ENCODE data around the gene HDGFL2. TPM values are rescaled to one million over a fixed set of nuclear protein-coding genes. Genes with fewer than 3 reads are reported as not detected.

Gene HDGFL2
- total and polyA plus RNA-seq, 4 donors = 3.4 to 15.7 (median 14.1) TPM

- peak; percentile 1 for TF ChIP-seq ZBTB33 (IDR thresholded peaks at IDR 0.05)
These were observed 63.0 kb downstream of the HDGFL2 start, which contains the start of gene PLIN5 (continued) for GRCh38 chr19:4534836-4535658.

GRCh38 chr19:4536798-4537197 lies 64.7 kb downstream of the HDGFL2 start:
- Histone ChIP-seq H3K9me3 (ENCODE audit: control insufficient read depth in 4 of 4, low read length in 3 of 4) (no peaks in the 10 kb centered on the region), H3K27ac (ENCODE audit: low read depth in 1 of 2, low read length in 2 of 2) (peak overlapping the region; percentile 73 to 81), H3K4me1 (ENCODE audit: control insufficient read depth in 4 of 4, insufficient read depth in 4 of 4, low read length in 3 of 4) (peaks cover 7 to 36% (median 21%) of the 10 kb centered on the region in 4 donors), H3K27me3 (ENCODE audit: control insufficient read depth in 4 of 4, insufficient read depth in 4 of 4, low read length in 3 of 4) (no peaks in the 10 kb centered on the region), H3K36me3 (ENCODE audit: control insufficient read depth in 4 of 4, insufficient read depth in 3 of 4, low read depth in 1 of 4, low read length in 3 of 4) (peaks cover 0 to 2% (median 0%) of the 10 kb centered on the region in 4 donors), H3K4me3 (ENCODE audit: low read depth in 1 of 3, low read length in 3 of 3) (peak overlapping the region; percentile 85 to 94 (median 94)), H3K9ac (ENCODE audit: low read depth in 1 of 2, low read length in 2 of 2) (peak overlapping the region; percentile 43 to 72)
- 25% methylated on average over 5 of the region's 5 CpGs for WGBS
- DNase-seq (ENCODE audit: low spot score) = peak; percentile 32
- TF ChIP-seq MAX (IDR thresholded peaks at IDR 0.05) = peak; percentile 85
- no peak for TF ChIP-seq REST (IDR thresholded peaks at IDR 0.05)
- peak; percentile 57 for TF ChIP-seq YY1 (IDR thresholded peaks at IDR 0.05)
- no peak for TF ChIP-seq FOXA1 (IDR thresholded peaks at IDR 0.05)
- no peak for TF ChIP-seq JUND (IDR thresholded peaks at IDR 0.05)
- no peak for TF ChIP-seq RAD21 (IDR thresholded peaks at IDR 0.05)
- no peak for TF ChIP-seq GABPA (IDR thresholded peaks at IDR 0.05 in 1 of 2, conservative IDR thresholded peaks at IDR 0.05 in 1 of 2)
- no peak for TF ChIP-seq TAF1 (conservative IDR thresholded peaks at IDR 0.05)
- no peak for TF ChIP-seq NR2F2 (IDR thresholded peaks at IDR 0.05)
- no peak for TF ChIP-seq ATF3 (IDR thresholded peaks at IDR 0.05)
- no peak for TF ChIP-seq FOXA2 (IDR thresholded peaks at IDR 0.05)
- TF ChIP-seq HNF4A (conservative IDR thresholded peaks at IDR 0.05) = peak; percentile 58 to 67
- TF ChIP-seq SP1 (IDR thresholded peaks at IDR 0.05) = peak; percentile 48
- TF ChIP-seq EGR1 (IDR thresholded peaks at IDR 0.05; ENCODE audit: low read depth in 2 of 2) = no peak
- no peak for TF ChIP-seq ZBTB33 (IDR thresholded peaks at IDR 0.05)
- no peak for TF ChIP-seq CTCF (IDR thresholded peaks at IDR 0.05; ENCODE audit: low read depth, low read length, missing input control)
- TF ChIP-seq HNF4G (IDR thresholded peaks at IDR 0.05) = peak; percentile 9
- TF ChIP-seq RXRA (IDR thresholded peaks at IDR 0.05) = peak; percentile 83 to 88

Data from liver (tissue), 9 donors.